Peyer's patch (tissue), 4 donors: ENCODE measurements around the gene GNG7.
"Not testable (repeated sequence)": the region's sequence is repeated elsewhere in the genome, so short reads cannot be mapped to it uniquely, and the experiment has no call there.

Experiments
- POLR2A ChIP-seq, 2 donors: fragments of 450-650 bp; IDR thresholded peaks; one replicate each; pipeline ENCODE4 v1.5.1; 2017; ENCODE audit warnings: antibody characterized with exemption in 2 of 2, mild to moderate bottlenecking in 2 of 2, moderate library complexity in 2 of 2
- TF ChIP-seq, protein P1 (sequence below), 6 experiments: fragments of 450-650 bp in 4 of 6; fragments of 200-600 bp in 2 of 6; sonication (generic) in 1 of 6; IDR thresholded peaks; one replicate each; pipeline ENCODE4 v1.5.1; 2017 to 2019; ENCODE audit warnings: antibody characterized with exemption in 6 of 6, mild to moderate bottlenecking in 3 of 6, moderate library complexity in 1 of 6

DNA sequence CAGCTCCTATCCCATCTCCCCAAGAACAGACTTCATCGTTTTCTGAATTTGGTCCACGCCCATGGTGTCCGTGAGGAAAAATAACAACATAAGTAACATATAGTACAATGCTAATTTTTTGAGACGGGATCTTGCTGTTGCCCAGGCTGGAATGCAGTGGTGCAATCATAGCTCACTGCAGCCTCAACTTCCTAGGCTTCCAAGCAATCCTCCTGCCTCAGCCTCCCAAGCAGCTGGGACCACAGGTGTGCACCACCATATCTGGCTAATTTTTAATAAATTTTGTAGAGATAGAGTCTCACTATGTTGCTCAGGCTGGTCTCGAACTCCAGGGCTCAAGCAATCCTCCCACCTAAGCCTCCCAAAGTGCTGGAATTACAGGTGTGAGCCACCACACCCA lies 23.5 kb downstream of the GNG7 start:
- TF ChIP-seq, protein P1, sequence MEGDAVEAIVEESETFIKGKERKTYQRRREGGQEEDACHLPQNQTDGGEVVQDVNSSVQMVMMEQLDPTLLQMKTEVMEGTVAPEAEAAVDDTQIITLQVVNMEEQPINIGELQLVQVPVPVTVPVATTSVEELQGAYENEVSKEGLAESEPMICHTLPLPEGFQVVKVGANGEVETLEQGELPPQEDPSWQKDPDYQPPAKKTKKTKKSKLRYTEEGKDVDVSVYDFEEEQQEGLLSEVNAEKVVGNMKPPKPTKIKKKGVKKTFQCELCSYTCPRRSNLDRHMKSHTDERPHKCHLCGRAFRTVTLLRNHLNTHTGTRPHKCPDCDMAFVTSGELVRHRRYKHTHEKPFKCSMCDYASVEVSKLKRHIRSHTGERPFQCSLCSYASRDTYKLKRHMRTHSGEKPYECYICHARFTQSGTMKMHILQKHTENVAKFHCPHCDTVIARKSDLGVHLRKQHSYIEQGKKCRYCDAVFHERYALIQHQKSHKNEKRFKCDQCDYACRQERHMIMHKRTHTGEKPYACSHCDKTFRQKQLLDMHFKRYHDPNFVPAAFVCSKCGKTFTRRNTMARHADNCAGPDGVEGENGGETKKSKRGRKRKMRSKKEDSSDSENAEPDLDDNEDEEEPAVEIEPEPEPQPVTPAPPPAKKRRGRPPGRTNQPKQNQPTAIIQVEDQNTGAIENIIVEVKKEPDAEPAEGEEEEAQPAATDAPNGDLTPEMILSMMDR (IDR thresholded peaks at IDR 0.05) = not testable (repeated sequence)
- TF ChIP-seq POLR2A (IDR thresholded peaks at IDR 0.05) = not testable (repeated sequence)
